RWPE2 (cell line): ENCODE measurements around the gene CADM2.

ENCODE experiments used
- ATAC-seq: fragments of 200-7000 bp; cut with Tn5 transposase; 3 replicates; pipeline ENCODE4 v1.9.1; 2021; ENCODE audit warnings: low read depth
- DNase-seq: peaks from one replicate; pipeline ENCODE4 v3.0.0-alpha.2; 2020; ENCODE audit warnings: low spot score
- H3K27ac ChIP-seq: fragments of 450-650 bp; 2 replicates; pipeline ENCODE4 v1.5.1; 2017; ENCODE audit warnings: mild to moderate bottlenecking; ENCODE audit not compliant: poor library complexity, severe bottlenecking
- H3K27me3 ChIP-seq: fragments of 250-450 bp; sonication (Bioruptor Pico); 2 replicates; pipeline ENCODE4 v1.5.1; 2021; ENCODE audit warnings: mild to moderate bottlenecking, moderate library complexity; ENCODE audit not compliant: insufficient read depth, poor library complexity, severe bottlenecking
- H3K36me3 ChIP-seq: fragments of 250-450 bp; sonication (Bioruptor Pico); 2 replicates; pipeline ENCODE4 v1.5.1; 2020; ENCODE audit warnings: low read depth, mild to moderate bottlenecking, moderate library complexity
- H3K4me1 ChIP-seq: fragments of 250-450 bp; sonication (Bioruptor Pico); 2 replicates; pipeline ENCODE4 v1.5.1; 2021; ENCODE audit warnings: mild to moderate bottlenecking, moderate library complexity; ENCODE audit not compliant: insufficient read depth, poor library complexity, severe bottlenecking
- H3K4me3 ChIP-seq: fragments of 250-450 bp; sonication (Bioruptor Pico); 2 replicates; pipeline ENCODE4 v1.5.1; 2021; ENCODE audit warnings: mild to moderate bottlenecking, moderate library complexity; ENCODE audit not compliant: severe bottlenecking
- H3K9me3 ChIP-seq: fragments of 250-450 bp; sonication (Bioruptor Pico); 2 replicates; pipeline ENCODE4 v1.5.1; 2021; ENCODE audit warnings: mild to moderate bottlenecking, moderate library complexity; ENCODE audit not compliant: severe bottlenecking
- TF ChIP-seq, protein P1 (sequence below): fragments of 450-650 bp; IDR thresholded peaks from one replicate; pipeline ENCODE4 v1.5.1; 2017; ENCODE audit warnings: mild to moderate bottlenecking, moderate library complexity; ENCODE audit not compliant: poor library complexity, severe bottlenecking

The CADM2 gene

DNA sequence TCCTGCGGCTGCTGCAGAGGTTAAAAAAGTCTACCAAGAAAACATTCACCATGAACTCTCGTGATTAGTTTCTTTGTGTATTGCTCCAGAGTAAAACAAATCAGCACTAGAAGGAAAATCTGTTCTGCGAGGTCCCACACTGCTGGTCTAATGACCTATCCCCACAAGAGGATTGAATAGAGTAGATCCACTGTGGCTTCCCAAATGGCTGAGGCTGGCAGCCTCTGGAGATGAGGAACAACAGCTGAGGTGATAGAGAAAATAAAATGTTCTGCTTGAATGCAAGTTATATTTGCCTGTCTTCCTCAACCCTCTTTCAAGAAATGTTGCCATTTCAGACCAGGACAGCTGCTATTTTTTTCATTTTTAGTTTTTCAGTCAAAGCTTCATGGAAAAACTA is 883.3 kb downstream of the CADM2 start:
- H3K27ac ChIP-seq: no peak overlapping the region
- H3K4me3 ChIP-seq: no peak overlapping the region
- TF ChIP-seq, protein P1, sequence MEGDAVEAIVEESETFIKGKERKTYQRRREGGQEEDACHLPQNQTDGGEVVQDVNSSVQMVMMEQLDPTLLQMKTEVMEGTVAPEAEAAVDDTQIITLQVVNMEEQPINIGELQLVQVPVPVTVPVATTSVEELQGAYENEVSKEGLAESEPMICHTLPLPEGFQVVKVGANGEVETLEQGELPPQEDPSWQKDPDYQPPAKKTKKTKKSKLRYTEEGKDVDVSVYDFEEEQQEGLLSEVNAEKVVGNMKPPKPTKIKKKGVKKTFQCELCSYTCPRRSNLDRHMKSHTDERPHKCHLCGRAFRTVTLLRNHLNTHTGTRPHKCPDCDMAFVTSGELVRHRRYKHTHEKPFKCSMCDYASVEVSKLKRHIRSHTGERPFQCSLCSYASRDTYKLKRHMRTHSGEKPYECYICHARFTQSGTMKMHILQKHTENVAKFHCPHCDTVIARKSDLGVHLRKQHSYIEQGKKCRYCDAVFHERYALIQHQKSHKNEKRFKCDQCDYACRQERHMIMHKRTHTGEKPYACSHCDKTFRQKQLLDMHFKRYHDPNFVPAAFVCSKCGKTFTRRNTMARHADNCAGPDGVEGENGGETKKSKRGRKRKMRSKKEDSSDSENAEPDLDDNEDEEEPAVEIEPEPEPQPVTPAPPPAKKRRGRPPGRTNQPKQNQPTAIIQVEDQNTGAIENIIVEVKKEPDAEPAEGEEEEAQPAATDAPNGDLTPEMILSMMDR: no peak
- ATAC-seq (no peak), DNase-seq (no peak)
- H3K9me3 ChIP-seq: no peaks in the 10 kb centered on the region
- H3K27me3 ChIP-seq: peaks cover 5% of the 10 kb centered on the region
- H3K36me3 ChIP-seq: no peaks in the 10 kb centered on the region
- no peaks in the 10 kb centered on the region for H3K4me1 ChIP-seq

DNA sequence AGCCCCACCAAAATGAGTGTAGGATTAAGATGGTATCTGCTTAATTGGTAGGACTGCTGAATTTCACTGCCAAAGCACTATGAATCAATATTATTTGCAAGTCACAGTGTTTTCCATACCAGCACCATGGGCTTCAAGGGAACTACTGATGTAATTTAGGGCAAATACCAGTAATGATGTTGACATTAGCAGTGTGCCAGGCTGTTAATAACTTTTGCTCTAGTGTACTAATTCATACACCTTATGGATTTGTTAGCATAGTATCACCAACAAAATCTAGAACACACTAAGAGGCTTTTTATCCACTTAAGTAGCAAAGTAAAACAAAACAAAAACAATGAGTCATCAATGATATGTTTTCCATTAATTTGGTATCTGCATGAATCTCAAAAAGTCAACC is 888.2 kb downstream of the CADM2 start:
- no peaks in the 10 kb centered on the region for H3K9me3 ChIP-seq
- no peaks in the 10 kb centered on the region for H3K4me1 ChIP-seq
- TF ChIP-seq, protein P1: no peak
- H3K27ac ChIP-seq: no peak overlapping the region
- no peaks in the 10 kb centered on the region for H3K27me3 ChIP-seq
- no peaks in the 10 kb centered on the region for H3K36me3 ChIP-seq
- DNase-seq: no peak
- H3K4me3 ChIP-seq: no peak overlapping the region
- no peak for ATAC-seq

DNA sequence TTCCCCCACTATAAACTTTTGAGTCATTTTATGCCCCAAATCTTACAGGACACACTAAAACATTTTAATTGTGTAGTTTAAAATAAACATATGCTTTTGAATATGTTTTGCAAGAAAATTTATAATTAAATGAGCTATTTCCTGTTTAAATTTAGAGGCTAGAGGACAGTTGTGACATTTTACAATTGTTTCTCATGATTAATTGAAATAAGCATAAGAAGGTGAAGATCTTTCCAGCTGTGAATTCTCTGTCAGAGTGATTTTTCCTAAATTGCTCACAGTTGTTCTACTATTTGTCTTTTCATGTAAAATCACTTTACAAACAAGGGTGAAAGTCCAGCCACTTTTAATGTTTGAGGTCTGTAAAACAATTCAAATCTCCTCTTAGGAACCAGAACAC is 892.3 kb downstream of the CADM2 start:
- ATAC-seq (no peak), DNase-seq (no peak)
- Histone ChIP-seq H3K4me1 (no peaks in the 10 kb centered on the region), H3K27ac (no peak overlapping the region), H3K36me3 (no peaks in the 10 kb centered on the region), H3K27me3 (no peaks in the 10 kb centered on the region), H3K4me3 (no peak overlapping the region), H3K9me3 (no peaks in the 10 kb centered on the region)
- TF ChIP-seq, protein P1: no peak

DNA sequence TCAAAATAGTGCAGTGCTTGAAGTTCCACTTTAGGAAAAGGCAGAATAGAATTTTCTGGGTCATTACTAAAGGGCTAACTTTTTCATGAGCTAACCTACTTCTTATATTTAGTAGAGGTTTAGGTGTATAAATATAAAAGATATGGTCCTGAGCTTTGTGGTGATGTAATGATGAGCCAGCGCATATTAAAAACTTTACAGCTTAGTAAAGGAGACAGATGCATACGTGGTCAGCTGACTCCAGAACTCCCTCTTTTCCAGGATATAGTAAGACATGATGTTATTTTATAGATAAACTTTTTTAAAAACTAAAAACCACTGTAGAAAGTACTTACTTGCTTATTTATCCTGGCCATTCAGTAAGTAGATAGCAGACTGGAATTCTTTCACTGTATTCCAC is 895.0 kb downstream of the CADM2 start:
- no peaks in the 10 kb centered on the region for H3K9me3 ChIP-seq
- H3K4me1 ChIP-seq: no peaks in the 10 kb centered on the region
- no peak overlapping the region for H3K27ac ChIP-seq
- ATAC-seq (no peak), DNase-seq (no peak)
- H3K4me3 ChIP-seq: no peak overlapping the region
- no peaks in the 10 kb centered on the region for H3K27me3 ChIP-seq
- H3K36me3 ChIP-seq: no peaks in the 10 kb centered on the region
- TF ChIP-seq, protein P1: no peak

DNA sequence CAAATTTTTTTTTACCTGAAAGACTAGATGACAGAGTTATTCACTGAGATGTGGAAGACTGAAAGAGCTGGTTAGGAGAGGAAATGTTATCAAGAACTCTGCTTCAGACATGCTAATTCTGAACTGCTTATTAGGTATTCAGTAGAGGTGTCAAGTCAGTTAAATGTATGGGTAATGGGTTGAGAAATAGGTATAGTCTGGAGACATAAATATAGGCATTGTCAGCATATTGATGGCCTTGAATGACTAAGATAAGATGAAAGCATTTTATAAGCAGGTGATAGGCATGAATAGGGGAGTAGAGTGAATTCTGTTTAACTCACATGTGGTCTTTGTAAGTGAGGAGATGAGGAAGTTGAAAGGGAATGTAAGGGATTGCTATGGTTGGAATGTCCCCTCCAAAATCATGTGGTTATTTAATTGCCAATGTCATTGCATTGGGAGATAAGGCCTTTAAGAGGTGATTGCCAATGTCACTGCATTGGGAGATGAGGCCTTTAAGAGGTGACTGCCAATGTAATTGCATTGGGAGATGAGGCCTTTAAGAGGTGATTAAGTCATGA is 904.2 kb downstream of the CADM2 start:
- TF ChIP-seq, protein P1: no peak
- Histone ChIP-seq H3K4me1 (no peaks in the 10 kb centered on the region), H3K9me3 (no peaks in the 10 kb centered on the region), H3K4me3 (no peak overlapping the region), H3K27me3 (no peaks in the 10 kb centered on the region), H3K27ac (no peak overlapping the region), H3K36me3 (no peaks in the 10 kb centered on the region)
- no peak for ATAC-seq
- DNase-seq: no peak
